Activated naive CD8-positive, alpha-beta T cell treated with anti-CD3 and anti-CD28 coated beads, Interleukin-2, amount 50 U/mL, for 24 hours (primary cell): ENCODE data around the gene PIK3CD.
A peak's percentile ranks its signal among the peaks of the same experiment; 100 is the strongest.

Source experiments
- ATAC-seq: fragments of 150-1000 bp; cut with Tn5 transposase; one replicate; pipeline ENCODE4 v1.10.0; 2021
- DNase-seq: peaks from one replicate; pipeline ENCODE4 v3.0.0; 2021
- H3K27ac Mint-ChIP-seq: one replicate; pipeline ENCODE4 v1.8.0; 2021; ENCODE audit warnings: mild to moderate bottlenecking, mixed read lengths
- H3K27me3 Mint-ChIP-seq: one replicate; pipeline ENCODE4 v1.8.0; 2021; ENCODE audit warnings: mixed read lengths
- H3K36me3 Mint-ChIP-seq: one replicate; pipeline ENCODE4 v1.8.0; 2021; ENCODE audit warnings: low read depth, mixed read lengths
- H3K4me1 Mint-ChIP-seq: one replicate; pipeline ENCODE4 v1.8.0; 2021; ENCODE audit warnings: mixed read lengths
- H3K4me3 Mint-ChIP-seq: one replicate; pipeline ENCODE4 v1.8.0; 2021; ENCODE audit warnings: mild to moderate bottlenecking, moderate library complexity, mixed read lengths
- H3K9me3 Mint-ChIP-seq: one replicate; pipeline ENCODE4 v1.8.0; 2021; ENCODE audit warnings: mixed read lengths

The PIK3CD gene

DNA sequence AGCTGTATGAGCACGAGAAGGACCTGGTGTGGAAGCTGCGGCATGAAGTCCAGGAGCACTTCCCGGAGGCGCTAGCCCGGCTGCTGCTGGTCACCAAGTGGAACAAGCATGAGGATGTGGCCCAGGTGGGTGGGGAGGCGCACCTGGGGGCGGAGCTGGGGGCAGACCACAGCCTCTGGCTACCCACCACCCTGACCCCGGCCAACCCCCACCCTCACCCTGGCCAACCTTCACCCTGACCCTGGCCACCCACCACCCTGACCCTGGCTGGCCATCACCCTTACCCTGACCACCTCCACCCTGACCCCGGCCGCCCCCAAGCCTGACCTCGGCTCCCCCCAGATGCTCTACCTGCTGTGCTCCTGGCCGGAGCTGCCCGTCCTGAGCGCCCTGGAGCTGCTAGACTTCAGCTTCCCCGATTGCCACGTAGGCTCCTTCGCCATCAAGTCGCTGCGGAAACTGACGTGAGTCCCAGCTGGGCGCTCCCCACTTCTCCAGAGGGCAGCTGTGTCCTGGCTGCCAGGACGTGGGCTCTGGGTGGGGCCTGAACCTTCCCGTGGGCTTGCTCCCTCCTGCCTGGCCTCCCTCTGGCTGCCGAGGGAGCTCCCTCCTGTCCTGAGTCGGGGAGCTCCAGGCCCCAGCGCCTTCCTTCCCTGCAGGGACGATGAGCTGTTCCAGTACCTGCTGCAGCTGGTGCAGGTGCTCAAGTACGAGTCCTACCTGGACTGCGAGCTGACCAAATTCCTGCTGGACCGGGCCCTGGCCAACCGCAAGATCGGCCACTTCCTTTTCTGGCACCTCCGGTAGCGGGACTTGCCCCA lies 69.5 kb downstream of the PIK3CD start:
- DNase-seq (no peak), ATAC-seq (no peak)
- peak overlapping the region; percentile 46 for H3K27ac Mint-ChIP-seq
- no peaks in the 10 kb centered on the region for H3K27me3 Mint-ChIP-seq
- H3K4me1 Mint-ChIP-seq: peaks cover 59% of the 10 kb centered on the region
- H3K4me3 Mint-ChIP-seq: no peak overlapping the region
- H3K36me3 Mint-ChIP-seq: peaks cover 57% of the 10 kb centered on the region
- no peaks in the 10 kb centered on the region for H3K9me3 Mint-ChIP-seq

DNA sequence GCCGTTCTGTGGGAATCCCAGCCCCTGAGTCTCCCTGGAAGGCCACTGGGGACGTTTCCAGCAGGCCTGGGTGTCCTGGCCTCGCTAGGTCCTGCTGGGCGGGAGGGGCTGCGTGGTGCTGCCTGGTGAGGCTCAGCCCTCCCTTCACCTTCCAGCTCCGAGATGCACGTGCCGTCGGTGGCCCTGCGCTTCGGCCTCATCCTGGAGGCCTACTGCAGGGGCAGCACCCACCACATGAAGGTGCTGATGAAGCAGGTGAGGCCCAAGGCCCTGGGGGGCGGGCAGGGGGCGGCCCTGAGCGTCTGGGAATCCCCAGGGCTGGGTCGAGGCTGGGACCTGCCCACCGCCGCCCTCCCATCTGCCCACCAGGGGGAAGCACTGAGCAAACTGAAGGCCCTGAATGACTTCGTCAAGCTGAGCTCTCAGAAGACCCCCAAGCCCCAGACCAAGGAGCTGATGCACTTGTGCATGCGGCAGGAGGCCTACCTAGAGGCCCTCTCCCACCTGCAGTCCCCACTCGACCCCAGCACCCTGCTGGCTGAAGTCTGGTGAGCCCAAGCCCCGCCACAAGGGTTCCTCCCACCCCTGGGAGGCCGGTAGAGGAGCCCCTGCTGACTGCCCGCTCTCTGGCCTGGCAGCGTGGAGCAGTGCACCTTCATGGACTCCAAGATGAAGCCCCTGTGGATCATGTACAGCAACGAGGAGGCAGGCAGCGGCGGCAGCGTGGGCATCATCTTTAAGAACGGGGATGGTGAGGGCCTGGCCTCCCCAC lies 70.3 kb downstream of the PIK3CD start:
- DNase-seq (peak; percentile 87), ATAC-seq (peak; percentile 33)
- Mint-ChIP-seq H3K27ac (peak overlapping the region; percentile 46), H3K27me3 (no peaks in the 10 kb centered on the region), H3K36me3 (peaks cover 56% of the 10 kb centered on the region), H3K4me3 (no peak overlapping the region), H3K9me3 (no peaks in the 10 kb centered on the region), H3K4me1 (peaks cover 58% of the 10 kb centered on the region)

DNA sequence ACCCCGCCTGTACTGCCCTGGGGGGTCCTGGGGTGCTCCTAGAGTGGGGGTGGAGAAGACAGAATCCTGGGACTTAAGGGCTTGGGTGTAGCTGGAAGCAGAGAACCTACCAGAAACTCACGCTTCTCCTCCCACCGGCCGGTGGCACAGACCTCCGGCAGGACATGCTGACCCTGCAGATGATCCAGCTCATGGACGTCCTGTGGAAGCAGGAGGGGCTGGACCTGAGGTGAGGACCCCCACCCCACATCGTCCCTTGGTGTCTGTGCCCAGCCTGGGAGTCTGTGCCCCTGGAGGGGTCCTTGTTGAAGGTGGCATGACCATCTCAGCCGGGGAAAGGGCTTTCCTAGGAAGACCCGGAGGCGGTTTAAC lies 70.8 kb downstream of the PIK3CD start:
- H3K9me3 Mint-ChIP-seq: no peaks in the 10 kb centered on the region
- H3K4me3 Mint-ChIP-seq: no peak overlapping the region
- DNase-seq (no peak), ATAC-seq (no peak)
- H3K36me3 Mint-ChIP-seq: peaks cover 58% of the 10 kb centered on the region
- no peak overlapping the region for H3K27ac Mint-ChIP-seq
- no peaks in the 10 kb centered on the region for H3K27me3 Mint-ChIP-seq
- peaks cover 58% of the 10 kb centered on the region for H3K4me1 Mint-ChIP-seq

DNA sequence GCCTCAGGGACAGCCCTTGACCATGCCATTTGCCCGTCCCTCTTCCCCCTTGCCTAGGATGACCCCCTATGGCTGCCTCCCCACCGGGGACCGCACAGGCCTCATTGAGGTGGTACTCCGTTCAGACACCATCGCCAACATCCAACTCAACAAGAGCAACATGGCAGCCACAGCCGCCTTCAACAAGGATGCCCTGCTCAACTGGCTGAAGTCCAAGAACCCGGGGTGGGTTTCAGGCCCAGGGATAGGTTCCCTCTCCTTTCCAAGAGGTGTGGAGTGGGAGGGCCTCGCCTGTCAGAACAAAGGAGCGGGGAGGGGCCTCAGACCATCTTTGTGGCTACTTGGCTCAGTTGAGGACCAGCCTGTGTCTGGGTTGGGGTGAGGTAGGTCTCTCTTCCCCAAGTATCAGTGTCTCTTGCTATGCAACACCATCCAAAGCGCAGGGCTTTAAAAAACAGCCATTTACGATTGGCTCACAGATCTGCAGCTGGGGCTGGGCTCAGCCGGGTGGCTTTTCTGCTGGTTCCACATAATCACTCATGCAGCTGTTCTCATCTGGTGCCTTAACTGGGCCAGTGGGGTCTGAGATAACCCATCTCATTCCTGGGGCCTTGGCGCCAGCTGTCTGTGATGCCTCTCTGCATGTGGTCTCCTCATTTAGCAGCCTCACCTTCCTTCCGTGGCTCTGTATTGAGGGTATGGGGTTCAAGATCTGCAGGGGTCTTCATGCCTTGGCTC lies 71.7 kb downstream of the PIK3CD start:
- ATAC-seq: no peak
- DNase-seq: no peak
- H3K27me3 Mint-ChIP-seq: no peaks in the 10 kb centered on the region
- H3K4me3 Mint-ChIP-seq: no peak overlapping the region
- peaks cover 58% of the 10 kb centered on the region for H3K4me1 Mint-ChIP-seq
- peak overlapping the region; percentile 52 for H3K27ac Mint-ChIP-seq
- peaks cover 63% of the 10 kb centered on the region for H3K36me3 Mint-ChIP-seq
- no peaks in the 10 kb centered on the region for H3K9me3 Mint-ChIP-seq

DNA sequence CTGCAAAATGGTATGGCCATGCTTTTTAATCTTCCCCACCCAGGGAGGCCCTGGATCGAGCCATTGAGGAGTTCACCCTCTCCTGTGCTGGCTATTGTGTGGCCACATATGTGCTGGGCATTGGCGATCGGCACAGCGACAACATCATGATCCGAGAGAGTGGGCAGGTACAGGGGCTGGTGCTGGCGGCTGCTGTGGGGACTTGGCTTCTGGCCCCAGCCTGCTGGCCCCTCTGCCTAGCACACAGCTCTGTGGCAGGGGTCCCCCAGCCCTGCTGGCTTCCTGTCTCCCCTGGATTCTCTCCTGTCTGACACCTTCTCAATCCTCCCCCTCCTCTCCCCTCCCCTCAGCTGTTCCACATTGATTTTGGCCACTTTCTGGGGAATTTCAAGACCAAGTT lies 72.4 kb downstream of the PIK3CD start:
- no peak for ATAC-seq
- Mint-ChIP-seq H3K4me3 (no peak overlapping the region), H3K27me3 (no peaks in the 10 kb centered on the region), H3K9me3 (no peaks in the 10 kb centered on the region), H3K36me3 (peaks cover 69% of the 10 kb centered on the region), H3K4me1 (peaks cover 58% of the 10 kb centered on the region), H3K27ac (no peak overlapping the region)
- DNase-seq: no peak

DNA sequence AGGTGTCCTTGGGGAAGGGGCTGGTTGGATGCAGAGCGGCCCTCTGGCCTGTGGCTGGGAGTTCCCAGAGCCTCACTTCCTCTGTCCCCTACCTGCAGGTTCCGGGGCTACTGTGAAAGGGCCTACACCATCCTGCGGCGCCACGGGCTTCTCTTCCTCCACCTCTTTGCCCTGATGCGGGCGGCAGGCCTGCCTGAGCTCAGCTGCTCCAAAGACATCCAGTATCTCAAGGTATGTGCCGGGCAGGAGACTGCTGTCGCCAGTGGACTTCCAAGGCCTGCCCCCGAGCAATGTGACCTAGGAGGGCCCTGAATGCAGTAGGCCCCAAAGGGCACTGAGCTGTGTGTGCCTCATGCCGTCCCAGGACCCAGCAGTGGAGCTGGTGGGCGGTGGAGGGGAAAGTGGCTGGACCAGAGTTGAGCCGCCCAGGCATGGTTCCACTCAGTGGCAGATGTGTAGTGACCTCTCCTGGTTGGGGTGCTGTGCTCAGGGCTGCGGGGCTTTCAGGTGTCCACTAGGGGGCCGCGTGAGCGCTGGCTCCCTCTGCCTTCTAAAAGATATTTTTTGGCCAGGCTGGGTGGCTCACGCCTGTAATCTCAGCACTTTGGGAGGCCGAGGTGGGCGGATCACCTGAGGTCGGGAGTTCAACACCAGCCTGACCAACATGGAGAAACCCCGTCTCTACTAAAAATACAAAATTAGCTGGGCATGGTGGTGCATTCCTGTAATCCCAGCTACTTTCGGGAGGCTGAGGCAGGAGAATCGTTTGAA lies 73.4 kb downstream of the PIK3CD start:
- H3K27me3 Mint-ChIP-seq: no peaks in the 10 kb centered on the region
- H3K4me3 Mint-ChIP-seq: no peak overlapping the region
- H3K27ac Mint-ChIP-seq: no peak overlapping the region
- peak; percentile 59 for ATAC-seq
- peaks cover 54% of the 10 kb centered on the region for H3K4me1 Mint-ChIP-seq
- DNase-seq: peak; percentile 74
- peaks cover 64% of the 10 kb centered on the region for H3K36me3 Mint-ChIP-seq
- H3K9me3 Mint-ChIP-seq: no peaks in the 10 kb centered on the region

DNA sequence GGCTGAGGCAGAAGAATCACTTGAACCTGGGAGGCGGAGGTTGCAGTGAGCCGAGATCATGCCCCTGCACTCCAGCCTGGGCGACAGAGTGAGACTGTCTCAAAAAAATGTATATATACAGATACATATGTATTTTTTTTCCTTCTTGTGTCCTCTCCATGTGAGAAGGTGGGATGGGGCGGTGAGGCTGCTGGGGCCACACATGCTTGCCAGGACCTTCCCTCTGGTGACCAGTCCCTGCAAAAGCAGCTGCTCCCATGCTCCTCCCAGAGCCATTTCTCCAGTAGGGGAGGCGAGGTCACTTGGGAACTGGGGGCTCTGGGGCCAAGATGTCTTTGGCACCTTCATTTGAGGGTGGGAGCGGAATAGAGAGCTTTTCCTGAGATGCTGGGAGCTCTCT lies 74.9 kb downstream of the PIK3CD start:
- no peak overlapping the region for H3K27ac Mint-ChIP-seq
- no peaks in the 10 kb centered on the region for H3K9me3 Mint-ChIP-seq
- H3K4me1 Mint-ChIP-seq: peaks cover 57% of the 10 kb centered on the region
- H3K4me3 Mint-ChIP-seq: no peak overlapping the region
- DNase-seq (no peak), ATAC-seq (no peak)
- peaks cover 67% of the 10 kb centered on the region for H3K36me3 Mint-ChIP-seq
- H3K27me3 Mint-ChIP-seq: no peaks in the 10 kb centered on the region

DNA sequence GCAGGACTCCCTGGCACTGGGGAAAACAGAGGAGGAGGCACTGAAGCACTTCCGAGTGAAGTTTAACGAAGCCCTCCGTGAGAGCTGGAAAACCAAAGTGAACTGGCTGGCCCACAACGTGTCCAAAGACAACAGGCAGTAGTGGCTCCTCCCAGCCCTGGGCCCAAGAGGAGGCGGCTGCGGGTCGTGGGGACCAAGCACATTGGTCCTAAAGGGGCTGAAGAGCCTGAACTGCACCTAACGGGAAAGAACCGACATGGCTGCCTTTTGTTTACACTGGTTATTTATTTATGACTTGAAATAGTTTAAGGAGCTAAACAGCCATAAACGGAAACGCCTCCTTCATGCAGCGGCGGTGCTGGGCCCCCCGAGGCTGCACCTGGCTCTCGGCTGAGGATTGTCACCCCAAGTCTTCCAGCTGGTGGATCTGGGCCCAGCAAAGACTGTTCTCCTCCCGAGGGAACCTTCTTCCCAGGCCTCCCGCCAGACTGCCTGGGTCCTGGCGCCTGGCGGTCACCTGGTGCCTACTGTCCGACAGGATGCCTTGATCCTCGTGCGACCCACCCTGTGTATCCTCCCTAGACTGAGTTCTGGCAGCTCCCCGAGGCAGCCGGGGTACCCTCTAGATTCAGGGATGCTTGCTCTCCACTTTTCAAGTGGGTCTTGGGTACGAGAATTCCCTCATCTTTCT lies 75.5 kb downstream of the PIK3CD start:
- no peak overlapping the region for H3K4me3 Mint-ChIP-seq
- peaks cover 58% of the 10 kb centered on the region for H3K4me1 Mint-ChIP-seq
- peaks cover 69% of the 10 kb centered on the region for H3K36me3 Mint-ChIP-seq
- ATAC-seq: no peak
- peak overlapping the region; percentile 29 for H3K27ac Mint-ChIP-seq
- no peaks in the 10 kb centered on the region for H3K27me3 Mint-ChIP-seq
- DNase-seq: no peak
- no peaks in the 10 kb centered on the region for H3K9me3 Mint-ChIP-seq

DNA sequence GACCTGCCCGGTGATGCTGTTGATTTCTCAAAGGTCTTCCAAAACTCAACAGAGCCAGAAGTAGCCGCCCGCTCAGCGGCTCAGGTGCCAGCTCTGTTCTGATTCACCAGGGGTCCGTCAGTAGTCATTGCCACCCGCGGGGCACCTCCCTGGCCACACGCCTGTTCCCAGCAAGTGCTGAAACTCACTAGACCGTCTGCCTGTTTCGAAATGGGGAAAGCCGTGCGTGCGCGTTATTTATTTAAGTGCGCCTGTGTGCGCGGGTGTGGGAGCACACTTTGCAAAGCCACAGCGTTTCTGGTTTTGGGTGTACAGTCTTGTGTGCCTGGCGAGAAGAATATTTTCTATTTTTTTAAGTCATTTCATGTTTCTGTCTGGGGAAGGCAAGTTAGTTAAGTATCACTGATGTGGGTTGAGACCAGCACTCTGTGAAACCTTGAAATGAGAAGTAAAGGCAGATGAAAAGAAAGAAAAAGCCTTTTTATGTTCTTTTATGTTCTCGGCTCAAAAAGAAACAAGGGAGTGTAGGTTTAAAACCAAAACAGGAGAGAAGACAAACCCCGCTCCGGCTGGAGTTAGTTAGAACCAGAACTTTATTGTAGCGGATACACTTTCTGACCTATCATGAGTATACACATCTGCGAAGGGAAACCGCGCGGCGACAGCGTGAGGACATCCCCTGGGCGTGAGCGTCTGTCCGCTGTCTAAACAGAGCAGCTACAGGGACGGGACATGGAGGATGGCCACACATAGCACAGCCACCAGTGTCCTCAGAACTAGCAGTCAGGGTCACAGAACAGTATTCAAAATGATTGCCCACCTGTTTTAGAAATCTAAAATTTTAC lies 77.1 kb downstream of the PIK3CD start:
- H3K4me1 Mint-ChIP-seq: peaks cover 59% of the 10 kb centered on the region
- peaks cover 66% of the 10 kb centered on the region for H3K36me3 Mint-ChIP-seq
- H3K9me3 Mint-ChIP-seq: no peaks in the 10 kb centered on the region
- no peaks in the 10 kb centered on the region for H3K27me3 Mint-ChIP-seq
- ATAC-seq (peak; percentile 63), DNase-seq (peak; percentile 61)
- peak overlapping the region; percentile 53 for H3K4me3 Mint-ChIP-seq
- H3K27ac Mint-ChIP-seq: peak overlapping the region; percentile 89

DNA sequence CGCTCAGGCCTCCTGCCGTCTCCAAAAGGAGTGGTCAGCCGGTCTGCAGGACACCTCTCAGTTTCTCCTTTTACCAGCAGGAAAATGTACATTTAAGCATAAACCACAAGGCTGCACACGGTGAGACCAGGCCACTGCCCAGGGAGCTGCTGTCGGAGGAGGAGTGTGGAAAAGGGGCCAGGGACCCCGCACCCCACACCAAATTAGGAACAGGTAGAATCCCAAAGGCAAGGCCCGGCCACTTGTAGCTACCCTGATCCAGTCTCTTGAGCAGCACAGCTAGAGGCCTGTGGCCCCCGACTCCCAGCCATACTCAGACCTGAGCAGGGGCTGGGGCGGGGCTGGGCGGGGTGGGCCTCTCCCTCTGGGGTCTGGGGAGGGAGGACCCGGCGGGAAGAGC lies 78.0 kb downstream of the PIK3CD start:
- Mint-ChIP-seq H3K4me1 (peaks cover 57% of the 10 kb centered on the region), H3K27me3 (no peaks in the 10 kb centered on the region), H3K9me3 (no peaks in the 10 kb centered on the region), H3K27ac (peak overlapping the region; percentile 89), H3K4me3 (peak overlapping the region; percentile 53), H3K36me3 (peaks cover 66% of the 10 kb centered on the region)
- DNase-seq (no peak), ATAC-seq (no peak)

DNA sequence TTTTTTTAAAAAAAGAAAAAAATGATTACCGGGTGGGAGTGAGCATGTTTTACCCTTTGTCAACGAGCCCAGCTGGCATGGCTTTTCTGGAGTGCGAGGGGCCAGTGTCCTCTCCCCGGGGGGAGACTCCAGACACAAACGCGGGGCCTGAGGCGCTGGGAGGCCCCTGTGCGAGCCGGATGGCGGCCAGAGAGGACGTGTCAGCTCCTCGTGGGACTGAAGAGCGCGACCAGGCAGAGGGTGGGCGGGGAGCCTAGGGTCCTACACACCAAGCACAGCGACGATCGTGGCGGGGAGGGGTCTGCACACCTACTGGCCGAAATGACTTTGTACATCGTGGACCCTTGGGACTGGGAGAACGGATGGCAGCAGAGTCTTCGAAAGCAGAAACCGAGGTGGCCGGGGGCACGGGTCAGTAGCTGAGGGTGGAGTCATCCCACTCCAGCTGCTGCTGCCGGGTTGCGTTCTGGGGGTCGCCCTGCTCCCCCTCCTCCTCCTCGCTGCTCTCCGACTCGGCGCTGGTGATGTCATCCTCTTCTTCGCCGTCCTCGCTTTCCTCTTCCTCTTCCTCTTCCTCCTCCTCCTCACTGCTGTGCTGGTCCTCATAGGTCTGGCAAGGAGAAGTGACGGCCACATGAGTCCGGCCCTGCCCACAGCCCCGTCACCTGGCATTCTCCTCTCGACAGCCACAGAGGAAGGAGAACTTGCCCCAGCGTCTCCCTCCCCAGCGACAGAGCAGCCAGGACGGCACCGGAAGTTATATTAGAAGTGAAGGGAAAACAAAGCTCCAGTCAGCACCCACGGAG lies 78.8 kb downstream of the PIK3CD start:
- Mint-ChIP-seq H3K36me3 (peaks cover 63% of the 10 kb centered on the region), H3K27me3 (no peaks in the 10 kb centered on the region), H3K4me3 (no peak overlapping the region), H3K4me1 (peaks cover 52% of the 10 kb centered on the region), H3K27ac (peak overlapping the region; percentile 60), H3K9me3 (no peaks in the 10 kb centered on the region)
- DNase-seq: no peak
- no peak for ATAC-seq

DNA sequence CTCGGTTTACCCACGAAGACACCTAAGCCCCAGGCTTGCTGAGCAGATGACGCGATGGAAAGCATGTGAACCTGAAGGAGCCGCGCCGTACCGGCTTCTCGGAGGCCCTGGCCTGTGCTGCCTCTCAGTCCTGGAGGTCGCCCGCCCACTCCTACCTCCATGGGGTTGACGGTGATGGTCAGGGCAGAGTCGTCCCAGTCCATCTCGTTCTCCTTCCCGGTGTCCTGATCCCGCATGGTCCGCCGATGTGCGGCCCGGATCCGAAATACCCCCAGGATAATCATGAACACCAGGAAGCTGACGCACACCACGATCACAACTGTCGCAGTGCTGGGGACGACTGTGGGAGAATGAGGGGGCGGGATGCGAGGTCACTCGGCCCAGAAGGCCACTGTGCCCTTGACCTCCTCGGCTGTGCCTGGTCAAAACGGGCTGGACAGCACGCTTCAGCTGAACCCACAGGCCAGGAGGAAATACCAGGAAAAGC lies 79.6 kb downstream of the PIK3CD start:
- peaks cover 52% of the 10 kb centered on the region for H3K4me1 Mint-ChIP-seq
- H3K4me3 Mint-ChIP-seq: no peak overlapping the region
- peaks cover 67% of the 10 kb centered on the region for H3K36me3 Mint-ChIP-seq

More for the DNA sequence above, 79.6 kb downstream of the PIK3CD start:
- Mint-ChIP-seq H3K27ac (peak overlapping the region; percentile 71), H3K9me3 (no peaks in the 10 kb centered on the region), H3K27me3 (no peaks in the 10 kb centered on the region)
- DNase-seq: no peak
- ATAC-seq: no peak
